ENCODE data around the gene FNBP1.

FNBP1 gene

DNA sequence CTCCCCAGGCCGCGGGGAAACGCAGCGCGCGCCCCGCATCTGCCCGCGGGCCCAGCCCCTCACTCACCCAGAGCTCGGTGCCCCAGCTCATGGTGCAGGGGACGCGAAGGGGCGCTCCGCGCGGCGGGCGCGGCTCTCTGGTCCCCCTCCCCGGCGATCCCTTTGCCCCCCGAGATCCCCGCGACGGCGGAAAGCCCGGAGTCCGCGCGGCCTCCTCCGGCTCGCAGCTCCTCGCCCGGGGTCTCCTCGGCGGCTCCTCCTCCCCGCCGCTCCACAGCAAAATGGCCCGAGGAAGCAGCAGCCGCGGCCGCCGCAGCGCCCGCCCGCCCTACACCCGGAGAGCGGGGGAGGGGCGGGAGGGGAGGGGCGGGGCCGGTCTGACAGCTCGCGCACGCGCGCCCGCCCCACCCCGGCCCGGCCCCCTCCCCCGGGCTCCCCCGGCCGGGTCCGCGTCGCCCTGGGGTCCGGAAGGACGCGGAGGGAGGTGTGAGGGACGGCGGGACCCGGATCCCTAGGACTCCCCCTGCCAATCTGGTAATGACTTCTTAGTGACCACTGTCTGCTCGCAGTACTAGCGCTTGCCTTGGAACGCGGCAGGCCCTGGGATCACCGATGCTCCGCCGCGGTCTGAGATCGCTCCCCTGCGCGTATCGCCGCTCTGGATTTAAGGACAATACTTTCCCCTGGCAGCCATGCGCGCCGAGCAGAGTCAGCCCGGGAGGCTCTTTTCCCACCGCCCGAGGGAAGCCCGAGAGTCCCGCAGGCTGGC, at the start of gene FNBP1:
Gene FNBP1 (minus strand): TSS at position 305 of the 769 bp plus-strand sequence. CDS start 214 bp downstream, at position 91.
- peak; percentile 76 for DNase-seq

DNA sequence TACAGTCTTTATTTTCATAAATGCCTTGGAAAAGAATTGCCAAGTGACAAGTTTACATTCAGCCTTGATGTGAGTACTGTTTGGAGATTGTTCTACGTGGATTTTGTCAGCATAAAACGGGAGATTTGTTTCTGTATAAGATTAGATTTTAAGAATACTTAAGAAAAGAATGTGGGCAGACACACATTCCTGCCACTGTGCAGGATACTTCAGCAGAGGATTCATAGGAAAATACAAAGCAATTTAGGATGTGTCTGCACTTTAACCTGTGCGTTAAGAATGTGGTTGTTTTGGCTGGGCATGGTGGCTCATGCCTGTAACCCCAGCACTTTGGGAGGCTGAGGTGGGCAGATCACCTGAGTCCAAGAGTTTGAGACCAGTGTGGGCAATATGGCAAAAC, 47.9 kb upstream of the FNBP1 start:
- DNase-seq, result no peak

DNA sequence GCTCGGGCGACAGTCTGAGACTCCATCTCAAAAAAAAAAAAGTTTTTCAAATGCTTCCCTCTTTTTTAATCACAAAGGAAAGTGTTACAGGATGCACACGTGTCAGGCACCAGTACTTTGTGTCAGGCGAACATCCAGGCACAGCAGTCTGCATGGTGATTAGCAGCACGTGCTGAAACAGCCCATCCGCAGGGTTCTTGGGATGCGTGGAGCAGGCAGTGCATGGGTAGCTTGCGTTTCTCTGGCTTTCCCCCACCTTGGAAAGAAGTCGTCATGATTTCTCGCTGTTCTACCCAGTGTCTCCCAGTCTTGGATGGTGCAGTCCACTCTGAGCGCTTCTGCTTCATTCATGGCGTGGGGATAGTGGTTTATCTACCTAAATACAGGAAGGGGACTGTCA, 46.2 kb upstream of the FNBP1 start:
- no peak for DNase-seq

DNA sequence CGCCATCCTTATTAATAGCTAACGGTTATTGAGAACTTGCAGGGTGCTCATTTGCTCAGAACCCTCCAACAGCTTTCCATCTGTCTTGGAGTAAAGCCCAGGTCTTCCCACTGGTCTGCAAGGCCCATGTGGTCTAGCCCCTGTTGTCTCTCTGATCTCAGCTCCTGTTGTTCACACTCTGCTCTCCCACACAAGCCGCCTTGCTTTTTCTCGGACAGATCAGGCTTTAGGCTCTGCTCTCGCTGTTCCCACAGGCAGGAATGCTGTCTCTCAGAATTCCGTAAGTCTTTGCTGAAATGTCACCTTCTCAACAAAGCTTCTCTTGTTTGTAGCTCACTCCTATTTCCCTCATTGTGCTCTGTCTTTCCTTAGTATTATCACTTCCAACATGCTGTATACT, 45.1 kb upstream of the FNBP1 start:
- DNase-seq, result no peak

DNA sequence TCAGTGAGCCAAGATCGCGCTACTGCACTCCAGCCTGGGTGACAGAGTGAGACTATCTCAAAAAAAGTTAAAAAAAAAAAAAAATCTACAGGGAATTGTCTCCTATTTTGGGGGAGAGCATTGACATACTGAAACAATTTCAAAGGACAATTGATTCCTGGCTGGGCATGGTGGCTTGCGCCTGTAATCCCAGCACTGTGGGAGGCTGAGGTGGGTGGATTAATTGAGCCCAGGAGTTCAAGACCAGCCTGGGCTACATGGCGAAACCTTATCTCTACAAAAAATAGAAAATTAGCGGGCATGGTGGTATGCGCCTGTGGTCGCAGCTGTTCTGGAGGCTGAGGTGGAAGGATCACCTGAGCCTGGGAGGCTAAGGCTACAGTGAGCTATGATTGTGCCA, 41.3 kb upstream of the FNBP1 start:
- no peak for DNase-seq

DNA sequence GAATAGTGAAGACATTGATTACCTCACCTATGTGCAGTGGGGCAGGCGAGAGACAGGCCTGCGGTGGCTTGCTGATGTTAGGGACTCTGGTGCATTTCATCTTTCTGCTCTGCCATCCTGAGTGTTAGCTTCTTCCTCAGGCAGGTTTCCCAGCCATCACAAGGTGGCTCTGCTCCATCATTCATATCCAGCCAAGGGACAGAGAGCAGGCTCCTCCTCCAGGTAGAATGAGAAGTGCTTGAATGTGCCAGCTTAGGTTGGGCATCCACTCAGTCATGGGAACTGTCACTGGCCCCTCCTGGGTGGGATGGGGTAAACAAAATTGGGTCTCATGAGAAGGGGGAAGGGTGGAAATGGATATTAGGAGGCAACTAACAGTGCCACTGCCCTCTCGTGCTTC, 35.6 kb upstream of the FNBP1 start:
- DNase-seq, result no peak

DNA sequence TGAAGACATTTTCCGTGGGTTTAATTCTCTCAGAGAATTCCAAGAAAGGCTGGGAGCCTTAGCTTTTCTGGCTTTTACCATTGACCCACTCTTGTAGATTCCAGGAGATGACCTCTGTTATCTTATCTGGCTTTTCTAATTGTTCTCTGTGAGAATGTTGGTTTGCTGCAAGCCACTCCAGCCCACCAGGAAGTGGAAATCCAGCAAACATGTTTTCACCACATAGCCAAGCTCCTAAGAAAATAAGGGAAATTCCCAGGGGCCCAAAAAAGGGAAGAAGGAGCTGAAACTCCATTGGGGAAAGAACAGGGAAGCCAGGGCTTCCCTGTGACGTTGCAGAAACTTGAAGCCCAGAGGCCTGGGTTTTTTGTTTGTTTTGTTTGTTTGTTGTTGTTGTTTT, 30.4 kb upstream of the FNBP1 start:
- no peak for DNase-seq

DNA sequence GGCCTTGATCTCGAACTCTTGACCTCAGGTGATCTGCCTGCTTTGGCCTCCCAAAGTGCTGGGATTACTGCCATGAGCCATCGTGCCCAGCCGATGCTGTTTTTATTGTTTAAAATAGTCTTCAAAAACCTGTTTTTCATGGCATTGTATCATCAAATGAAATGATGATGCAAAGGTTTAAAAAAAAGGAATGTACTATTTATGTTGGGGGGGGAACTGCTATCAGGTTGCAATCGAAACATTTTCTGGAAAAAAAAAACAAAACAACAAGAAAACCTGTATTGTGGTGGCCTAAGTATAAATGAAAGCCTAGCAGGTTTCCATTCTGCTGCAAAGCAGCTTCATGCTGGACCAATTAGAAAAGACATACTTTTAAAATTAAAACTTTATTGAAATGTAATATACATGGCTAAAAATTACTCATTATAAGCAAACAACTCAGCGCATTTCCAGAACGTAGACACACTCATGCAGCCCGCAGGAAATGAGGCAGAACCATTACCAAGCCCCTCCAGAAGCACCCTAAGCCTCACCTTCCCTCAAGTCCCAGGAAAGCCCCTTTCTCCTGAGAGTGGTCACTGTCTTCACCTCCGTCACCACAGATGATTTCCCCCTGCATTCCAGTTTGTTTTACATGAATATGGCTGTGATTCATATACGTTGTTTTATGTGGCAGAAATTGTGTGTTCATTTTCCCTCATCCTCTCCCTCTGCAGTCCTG, 29.7 kb upstream of the FNBP1 start:
- DNase-seq, result no peak

DNA sequence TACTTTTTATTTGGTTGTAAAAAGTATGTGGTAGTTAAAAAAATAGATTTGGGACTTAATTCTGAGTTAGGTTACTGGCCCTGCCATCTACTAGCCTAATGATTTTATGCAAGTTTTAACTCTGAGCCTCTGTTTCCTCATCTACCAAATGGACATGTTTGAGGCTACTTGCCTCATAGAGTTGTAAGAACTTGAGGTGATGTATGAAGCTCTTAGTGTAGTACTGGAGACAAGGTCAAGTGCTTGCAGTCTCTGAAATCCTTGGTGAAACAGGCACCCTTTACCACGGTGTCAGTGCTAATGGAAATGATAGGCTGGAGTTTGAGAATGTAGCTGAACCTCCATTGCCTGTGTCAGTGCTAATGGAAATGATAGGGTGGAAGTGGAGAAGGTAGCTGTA, 26.1 kb upstream of the FNBP1 start:
- no peak for DNase-seq

DNA sequence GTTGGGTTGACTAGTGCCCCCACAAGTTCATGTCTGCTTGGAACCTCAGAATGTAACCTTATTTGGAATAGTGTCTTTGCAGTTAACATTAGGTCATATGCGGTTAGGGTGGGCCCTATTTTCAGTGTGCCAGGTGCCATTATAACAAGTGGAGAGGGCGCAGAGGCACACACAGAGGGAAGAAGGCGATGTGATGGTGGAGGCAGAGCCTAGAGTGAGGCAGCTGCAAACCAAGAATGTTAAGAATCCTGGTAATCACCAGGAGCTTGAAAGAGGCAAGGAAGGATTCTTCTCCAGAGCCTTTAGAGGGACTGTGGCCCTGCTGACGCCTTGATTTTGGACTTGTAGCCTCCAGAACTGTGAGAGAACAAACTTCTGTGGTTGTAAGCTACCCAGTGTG, 21.6 kb upstream of the FNBP1 start:
- DNase-seq, result no peak

DNA sequence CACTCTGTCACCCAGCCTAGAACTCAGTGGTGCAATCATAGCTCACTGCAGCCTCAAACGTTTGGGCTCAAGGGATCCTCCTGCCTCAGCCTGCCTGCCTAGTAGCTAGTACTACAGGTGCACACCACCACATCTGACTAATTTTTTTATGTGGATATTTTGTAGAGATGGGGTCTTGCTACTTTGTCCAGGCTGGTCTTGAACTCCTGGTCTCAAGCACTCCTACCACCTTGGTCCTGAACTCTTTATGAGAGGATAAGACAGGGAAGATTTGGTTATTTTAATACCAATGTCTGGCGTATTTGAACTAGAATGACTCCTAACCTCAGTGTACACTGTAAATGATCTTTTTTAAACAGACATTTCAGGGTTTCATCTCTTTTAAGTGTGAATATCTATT, 19.8 kb upstream of the FNBP1 start:
- DNase-seq, result no peak

DNA sequence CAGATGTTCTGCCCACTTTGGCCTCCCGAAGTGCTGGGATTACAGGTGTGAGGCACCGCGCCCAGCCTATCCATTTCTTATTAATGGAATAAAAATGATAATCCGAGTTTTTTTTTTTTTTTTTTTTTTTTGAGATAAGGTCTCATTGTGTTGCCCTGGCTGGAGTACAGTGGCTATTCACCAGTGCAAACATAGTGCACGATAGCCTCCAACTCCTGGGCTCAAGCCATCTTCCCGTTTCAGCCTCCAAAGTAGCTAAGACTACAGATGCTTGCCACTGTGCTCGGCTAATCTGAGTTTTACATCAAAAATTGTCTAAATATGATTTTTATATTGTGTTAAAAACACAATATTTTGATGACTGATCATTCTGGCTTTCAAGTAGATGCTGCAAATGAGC, 17.3 kb upstream of the FNBP1 start:
- no peak for DNase-seq

DNA sequence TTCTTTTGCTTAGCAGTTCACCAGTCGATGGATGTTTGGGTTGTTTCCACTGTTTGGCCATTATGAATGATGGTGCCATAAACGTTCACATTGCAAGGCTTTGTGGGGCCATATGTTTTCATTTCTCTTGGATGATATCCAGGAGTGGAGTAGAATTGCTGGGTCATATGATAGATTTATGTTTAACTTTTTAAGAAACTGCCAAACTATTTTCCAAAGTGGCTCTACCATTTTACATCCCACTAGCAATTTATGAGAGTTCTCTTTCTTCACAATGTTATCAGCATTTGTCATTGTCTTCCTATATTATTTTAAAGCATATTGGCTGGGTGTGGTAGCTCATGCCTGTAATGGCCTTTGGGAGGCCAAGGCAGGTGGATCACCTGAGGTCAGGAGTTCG, 15.9 kb upstream of the FNBP1 start:
- no peak for DNase-seq

DNA sequence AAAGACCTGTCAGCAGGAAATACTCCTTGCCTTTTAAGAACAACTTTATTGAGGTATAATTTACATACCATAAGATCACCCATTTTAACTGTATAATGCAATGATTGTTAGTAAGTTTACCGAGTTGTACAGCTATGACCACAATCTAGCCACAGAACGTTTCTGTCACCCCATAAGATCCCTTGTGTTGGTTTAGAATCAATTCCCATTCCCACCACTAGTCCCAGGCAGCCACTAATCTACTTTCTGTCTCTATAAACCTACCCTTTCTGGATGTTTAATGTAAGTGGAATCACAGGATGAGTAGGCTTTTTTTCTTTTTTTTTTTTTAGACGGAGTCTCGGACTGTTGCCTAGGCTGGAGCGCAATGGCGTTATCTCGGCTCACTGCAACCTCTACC, 15.2 kb upstream of the FNBP1 start:
- no peak for DNase-seq

DNA sequence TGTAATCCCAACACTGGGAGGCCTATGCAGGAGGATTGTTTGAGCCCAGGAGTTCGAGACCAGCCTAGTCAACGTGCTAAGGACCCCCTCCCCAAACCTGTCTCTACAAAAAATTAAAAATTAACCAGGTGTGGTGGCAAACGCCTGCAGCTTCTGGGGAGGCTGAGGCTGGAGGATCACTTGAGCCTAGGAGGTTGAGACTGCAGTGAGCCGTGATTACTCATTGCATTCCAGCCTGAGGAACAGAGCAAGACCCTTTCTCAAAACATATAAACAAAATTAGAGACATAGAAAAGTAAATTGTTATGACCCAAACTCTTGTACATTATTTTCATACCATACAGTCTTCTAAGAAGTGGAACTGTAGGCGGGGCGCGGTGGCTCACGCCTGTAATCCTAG, 11.8 kb upstream of the FNBP1 start:
- DNase-seq, result no peak

DNA sequence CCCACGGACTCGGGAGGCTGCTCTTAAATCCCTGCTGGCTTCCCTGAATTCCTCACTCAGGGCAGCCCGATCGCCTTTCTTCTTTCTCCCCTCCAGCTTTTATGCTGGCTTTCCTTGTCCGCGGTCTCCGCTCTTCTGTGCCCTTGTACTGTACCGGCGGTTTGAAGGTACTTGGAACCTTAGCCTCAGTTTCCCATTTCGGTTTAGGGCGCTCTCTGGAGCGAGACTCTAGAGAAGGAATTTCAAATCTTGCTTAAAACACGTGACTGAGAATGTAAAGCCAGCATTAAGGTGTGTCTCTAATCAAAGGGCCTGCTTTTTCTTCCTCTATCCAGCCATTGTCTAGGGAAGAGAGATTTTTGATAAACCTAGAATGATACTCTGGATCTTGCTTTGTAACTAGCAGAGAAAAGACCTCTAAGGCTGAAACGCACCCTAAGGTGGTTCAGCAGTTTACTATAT, 11.4 kb upstream of the FNBP1 start:
- DNase-seq, result no peak

DNA sequence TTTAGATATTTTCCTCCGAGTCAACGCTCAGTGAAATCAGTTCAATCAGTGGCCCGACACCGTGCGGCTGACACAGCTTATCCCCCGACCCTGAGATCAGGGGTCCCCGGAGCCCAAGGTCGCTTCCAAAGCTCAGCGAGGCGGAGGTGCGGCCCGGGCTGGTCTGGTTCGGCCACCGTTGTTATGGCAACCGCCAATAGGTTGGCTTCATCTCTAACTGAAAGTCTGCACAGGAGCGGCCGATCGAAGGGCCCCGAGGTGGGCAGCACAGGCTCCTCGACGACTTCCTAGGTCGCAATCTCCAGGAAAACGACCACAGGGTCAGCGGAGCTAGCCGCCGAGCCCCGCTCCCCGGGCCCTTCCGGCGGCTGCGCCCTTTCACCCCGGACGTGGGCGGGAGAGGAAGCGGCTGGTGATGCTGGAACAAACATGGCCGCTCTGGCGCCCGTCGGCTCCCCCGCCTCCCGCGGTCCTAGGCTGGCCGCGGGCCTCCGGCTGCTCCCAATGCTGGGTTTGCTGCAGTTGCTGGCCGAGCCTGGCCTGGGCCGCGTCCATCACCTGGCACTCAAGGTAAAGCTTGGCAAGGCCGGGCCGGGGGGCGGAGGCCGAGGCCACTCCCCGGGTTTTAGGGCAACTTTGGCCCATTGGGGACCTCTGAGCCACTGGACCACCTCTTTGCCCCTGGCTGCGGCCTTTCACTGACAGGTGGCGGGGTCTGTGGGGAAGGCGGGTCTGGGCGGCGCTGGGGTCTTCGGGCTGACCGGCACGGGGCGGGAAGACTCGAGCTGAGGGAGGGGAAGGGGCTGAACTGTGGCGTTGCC, 10.7 kb upstream of the FNBP1 start, which contains the start of gene GPR107:
Gene GPR107 (plus strand): TSS at position 403 of the 821 bp plus-strand sequence. CDS start 27 bp downstream, at position 430.
- DNase-seq, result peak; percentile 65

DNA sequence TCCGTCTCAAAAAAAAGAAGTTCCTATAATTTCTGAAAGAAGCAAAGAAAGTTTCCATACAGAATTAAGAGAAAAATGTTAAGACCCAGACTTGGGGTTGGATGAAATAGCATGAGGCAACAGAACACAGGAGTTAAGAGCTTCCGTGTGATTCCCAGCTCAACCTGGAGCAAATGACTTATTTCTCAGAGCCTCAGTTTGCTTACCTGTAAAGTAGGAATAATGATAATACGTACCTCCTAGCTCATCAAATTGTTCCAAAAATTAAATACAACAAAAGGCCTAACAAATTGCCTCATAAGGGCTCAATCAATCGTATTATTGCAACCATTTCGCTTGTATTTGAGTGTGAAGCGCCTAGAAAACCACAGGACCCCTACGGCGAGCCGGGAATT, 10.1 kb upstream of the FNBP1 start:
- DNase-seq, result no peak

DNA sequence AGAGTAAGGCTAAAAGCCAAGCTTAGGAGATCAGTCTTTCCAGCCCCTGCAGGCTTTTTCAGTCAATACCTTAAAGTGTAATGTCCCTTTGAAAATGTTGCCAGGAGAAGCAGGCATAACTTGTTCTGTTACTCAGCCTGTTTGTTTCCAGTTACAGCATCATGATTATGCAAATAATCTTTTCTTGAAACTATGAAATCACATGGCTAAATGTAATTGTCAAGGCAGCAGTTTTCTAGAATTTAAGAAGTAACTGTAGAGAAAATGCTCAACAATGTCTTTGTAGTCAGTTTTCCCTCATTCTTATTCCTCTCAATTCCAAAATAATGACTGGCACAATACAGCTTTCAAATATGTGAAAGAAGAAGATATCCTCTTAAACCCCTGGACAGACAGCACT, 8.9 kb upstream of the FNBP1 start:
- no peak for DNase-seq

DNA sequence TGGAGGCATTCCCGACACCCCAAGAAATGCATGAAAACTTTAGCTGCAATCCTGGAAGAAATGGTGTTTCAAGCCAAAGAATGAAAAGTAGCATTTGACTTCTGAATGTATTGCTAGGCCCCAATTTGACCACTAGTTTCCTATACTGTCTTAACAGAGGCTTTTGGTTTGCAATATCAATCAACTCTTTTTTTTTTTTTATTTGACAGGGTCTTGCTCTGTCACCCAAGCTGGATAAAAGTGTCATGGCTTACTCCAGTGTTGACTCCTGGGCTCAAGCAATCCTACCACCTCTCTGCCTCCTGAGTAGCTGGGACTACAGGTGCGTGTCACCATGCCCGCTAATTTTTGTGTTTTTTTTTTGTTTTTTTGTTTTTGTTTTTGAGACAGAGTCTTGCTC, 7.5 kb upstream of the FNBP1 start:
- DNase-seq, result no peak

DNA sequence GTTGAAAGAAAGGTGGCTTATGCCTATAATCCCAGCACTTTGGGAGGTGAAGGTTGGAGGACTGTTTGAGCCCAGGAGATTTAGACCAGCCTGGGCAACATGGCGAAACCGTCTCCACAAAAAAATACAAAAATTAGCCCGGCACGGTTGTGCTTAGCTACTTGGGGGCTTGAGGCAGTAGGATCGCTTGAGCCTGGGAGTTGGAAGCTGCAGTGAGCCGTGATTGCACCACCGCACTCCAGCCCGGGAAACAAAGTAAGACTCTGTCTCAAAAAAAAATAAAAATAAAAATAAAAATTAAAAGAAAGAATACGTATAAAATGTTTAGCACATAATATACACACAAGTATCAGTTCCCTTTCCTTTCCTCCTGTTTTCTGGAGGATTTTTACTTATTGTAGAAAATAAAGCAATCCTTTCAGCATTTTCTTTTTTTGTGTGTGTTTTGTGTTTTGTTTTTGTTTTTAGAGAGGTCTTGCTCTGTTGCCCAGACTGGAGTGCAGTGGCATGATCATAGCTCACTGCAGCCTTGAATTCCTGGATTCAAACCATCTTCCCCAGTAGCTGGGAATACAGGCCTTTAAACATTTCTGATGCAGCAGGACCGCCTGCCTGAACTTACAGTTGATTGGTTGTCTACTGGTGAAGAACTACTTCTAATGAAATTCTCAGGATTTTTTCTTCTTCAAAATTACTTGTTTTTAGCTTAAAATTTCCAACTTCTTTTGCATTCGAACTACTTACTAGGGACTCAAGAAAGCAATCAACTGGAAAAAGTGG, 6.6 kb upstream of the FNBP1 start:
- DNase-seq, result no peak

DNA sequence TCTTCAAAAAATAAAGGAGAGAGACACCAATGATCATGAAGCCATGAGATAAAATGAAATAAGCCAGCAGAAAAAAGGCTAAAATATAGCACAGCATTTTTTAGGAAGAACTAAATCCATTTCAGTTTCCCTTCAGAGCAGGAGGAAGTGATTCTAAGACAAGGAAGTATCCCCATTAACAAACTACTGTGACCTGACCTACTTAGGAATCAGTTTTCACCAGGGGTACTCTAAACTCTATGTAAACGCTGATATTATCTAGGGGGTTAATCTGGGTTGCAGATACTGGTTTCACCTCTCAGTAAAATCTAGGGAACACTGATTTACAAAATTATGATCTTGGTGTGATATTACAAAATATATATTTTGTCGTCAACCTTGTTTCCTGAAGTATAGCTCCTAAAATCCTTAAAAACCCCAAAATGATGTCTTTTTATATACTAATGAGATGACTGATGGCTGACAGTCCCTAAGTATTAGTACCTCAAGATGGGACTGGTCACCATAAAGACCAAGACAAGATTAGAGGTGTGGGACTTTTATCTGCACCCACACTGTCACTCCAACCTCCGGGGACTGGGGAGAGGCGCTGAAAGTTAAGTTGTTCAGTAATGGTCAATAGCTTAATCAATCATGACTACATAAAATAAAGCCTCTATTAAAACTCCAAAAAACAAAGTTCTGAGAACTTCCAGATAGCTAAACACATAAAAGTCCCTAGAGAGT, 2.9 kb upstream of the FNBP1 start:
- DNase-seq, result no peak

Measured in NCI-H146 (cell line).